Tibial artery (tissue), 4 donors: ENCODE measurements around the gene IGFBP2.

Experiments
- DNase-seq, 2 donors: peaks; one replicate each; pipeline ENCODE4 v3.0.0-alpha.2; 2019
- H3K27ac ChIP-seq, 2 donors: fragments of 200-600 bp; sonication (generic) in 1 of 2; 1 replicate in 1 of 2; 2 replicates in 1 of 2; pipeline ENCODE4 v1.5.1; 2018 to 2019; ENCODE audit warnings: mild to moderate bottlenecking in 1 of 2
- H3K27me3 ChIP-seq, 2 donors: fragments of 200-600 bp; sonication (generic) in 1 of 2; one replicate each; pipeline versions ENCODE4 v1.5.1 to v1.6.0; 2016 to 2019
- H3K36me3 ChIP-seq, 3 donors: fragments of 200-600 bp; sonication (generic) in 2 of 3; one replicate each; pipeline ENCODE4 v1.5.1; 2016 to 2019; ENCODE audit warnings: mild to moderate bottlenecking in 2 of 3
- H3K4me1 ChIP-seq, 4 donors: fragments of 200-600 bp; sonication (generic) in 2 of 4; 1 replicate in 3 of 4; 2 replicates in 1 of 4; pipeline ENCODE4 v1.5.1; 2016 to 2019
- H3K4me3 ChIP-seq, 2 donors: fragments of 200-600 bp; sonication (generic) in 1 of 2; 1 replicate in 1 of 2; 2 replicates in 1 of 2; pipeline ENCODE4 v1.5.1; 2018 to 2019; ENCODE audit warnings: mild to moderate bottlenecking in 2 of 2
- H3K9me3 ChIP-seq, 3 donors: fragments of 200-600 bp; sonication (generic) in 1 of 3; one replicate each; pipeline ENCODE4 v1.5.1; 2016 to 2019
- CTCF ChIP-seq, 2 experiments: fragments of 200-600 bp in 1 of 2; fragments of 450-650 bp in 1 of 2; IDR thresholded peaks; one replicate each; pipeline ENCODE4 v1.5.1; 2017 to 2019; ENCODE audit warnings: antibody characterized with exemption in 2 of 2, mild to moderate bottlenecking in 1 of 2, moderate library complexity in 1 of 2
- intact Hi-C: fragments of 100-400 bp; cut with DNase I; formaldehyde crosslinking; loops from one replicate; pipeline ENCODE4 v1.15.0; 2023; ENCODE audit warnings: low total_unique reads

IGFBP2 gene

GRCh38 chr2:216696751-216697560, 63.7 kb downstream of the IGFBP2 start:
- H3K9me3 ChIP-seq, result no peaks in the 10 kb centered on the region
- H3K27ac ChIP-seq, result peak overlapping the region; percentile 86 to 88
- peak; percentile 59 to 69 for TF ChIP-seq CTCF (IDR thresholded peaks at IDR 0.05)
- no peak for DNase-seq
- no peaks in the 10 kb centered on the region for H3K27me3 ChIP-seq
- H3K4me1 ChIP-seq, result peaks cover 0 to 66% (median 46%) of the 10 kb centered on the region in 4 donors
- intact Hi-C loops, result loop anchor here (5.0 to 10.0 kb wide), 4 partner anchors 288 to 1015 kb away; no protein-coding TSS in a partner anchor
- H3K36me3 ChIP-seq, result no peaks in the 10 kb centered on the region
- H3K4me3 ChIP-seq, result no peak overlapping the region

GRCh38 chr2:216698293-216698692, 65.1 kb downstream of the IGFBP2 start:
- intact Hi-C loops, result loop anchor here (5.0 to 10.0 kb wide), 4 partner anchors 287 to 1014 kb away; no protein-coding TSS in a partner anchor
- H3K27me3 ChIP-seq, result no peaks in the 10 kb centered on the region

GRCh38 chr2:216698895-216699294, 65.7 kb downstream of the IGFBP2 start:
- intact Hi-C loops, result loop anchor here (5.0 to 10.0 kb wide), 4 partner anchors 286 to 1013 kb away; no protein-coding TSS in a partner anchor
- Histone ChIP-seq H3K27me3 (no peaks in the 10 kb centered on the region), H3K27ac (peak overlapping the region; percentile 55 to 86), H3K9me3 (no peaks in the 10 kb centered on the region), H3K4me3 (no peak overlapping the region), H3K4me1 (peaks cover 0 to 81% (median 50%) of the 10 kb centered on the region in 4 donors), H3K36me3 (no peaks in the 10 kb centered on the region)
- DNase-seq, result peak in 1 of 2 donors; percentile 20
- peak; percentile 66 to 75 for TF ChIP-seq CTCF (IDR thresholded peaks at IDR 0.05)

More at GRCh38 chr2:216698293-216698692, 65.1 kb downstream of the IGFBP2 start:
- Histone ChIP-seq H3K4me3 (no peak overlapping the region), H3K27ac (peak overlapping the region; percentile 55 to 86), H3K4me1 (peaks cover 0 to 80% (median 50%) of the 10 kb centered on the region in 4 donors), H3K36me3 (no peaks in the 10 kb centered on the region), H3K9me3 (no peaks in the 10 kb centered on the region)
- no peak for TF ChIP-seq CTCF (IDR thresholded peaks at IDR 0.05)
- DNase-seq, result no peak

GRCh38 chr2:216700088-216700567, 66.9 kb downstream of the IGFBP2 start:
- H3K9me3 ChIP-seq, result no peaks in the 10 kb centered on the region
- peak overlapping the region; percentile 76 to 86 for H3K27ac ChIP-seq
- H3K4me3 ChIP-seq, result no peak overlapping the region
- no peaks in the 10 kb centered on the region for H3K27me3 ChIP-seq
- intact Hi-C loops, result loop anchor here (10.0 kb wide), 1 partner anchor 545 kb away; no protein-coding TSS in a partner anchor
- peaks cover 0 to 79% (median 45%) of the 10 kb centered on the region in 4 donors for H3K4me1 ChIP-seq
- TF ChIP-seq CTCF (IDR thresholded peaks at IDR 0.05), result no peak
- DNase-seq, result no peak
- no peaks in the 10 kb centered on the region for H3K36me3 ChIP-seq

- no peaks in the 10 kb centered on the region for H3K36me3 ChIP-seq
- H3K27ac ChIP-seq, result peak overlapping the region; percentile 76 to 86
- no peak for DNase-seq
- TF ChIP-seq CTCF (IDR thresholded peaks at IDR 0.05), result no peak
- H3K9me3 ChIP-seq, result no peaks in the 10 kb centered on the region
- no peak overlapping the region for H3K4me3 ChIP-seq
- intact Hi-C loops, result loop anchor here (10.0 kb wide), 1 partner anchor 544 kb away; no protein-coding TSS in a partner anchor
- no peaks in the 10 kb centered on the region for H3K27me3 ChIP-seq
- H3K4me1 ChIP-seq, result peaks cover 0 to 74% (median 41%) of the 10 kb centered on the region in 4 donors
Observed at GRCh38 chr2:216700781-216701180, 67.6 kb downstream of the IGFBP2 start.
